ENCODE data around the gene HOXC12.

The HOXC12 gene

DNA sequence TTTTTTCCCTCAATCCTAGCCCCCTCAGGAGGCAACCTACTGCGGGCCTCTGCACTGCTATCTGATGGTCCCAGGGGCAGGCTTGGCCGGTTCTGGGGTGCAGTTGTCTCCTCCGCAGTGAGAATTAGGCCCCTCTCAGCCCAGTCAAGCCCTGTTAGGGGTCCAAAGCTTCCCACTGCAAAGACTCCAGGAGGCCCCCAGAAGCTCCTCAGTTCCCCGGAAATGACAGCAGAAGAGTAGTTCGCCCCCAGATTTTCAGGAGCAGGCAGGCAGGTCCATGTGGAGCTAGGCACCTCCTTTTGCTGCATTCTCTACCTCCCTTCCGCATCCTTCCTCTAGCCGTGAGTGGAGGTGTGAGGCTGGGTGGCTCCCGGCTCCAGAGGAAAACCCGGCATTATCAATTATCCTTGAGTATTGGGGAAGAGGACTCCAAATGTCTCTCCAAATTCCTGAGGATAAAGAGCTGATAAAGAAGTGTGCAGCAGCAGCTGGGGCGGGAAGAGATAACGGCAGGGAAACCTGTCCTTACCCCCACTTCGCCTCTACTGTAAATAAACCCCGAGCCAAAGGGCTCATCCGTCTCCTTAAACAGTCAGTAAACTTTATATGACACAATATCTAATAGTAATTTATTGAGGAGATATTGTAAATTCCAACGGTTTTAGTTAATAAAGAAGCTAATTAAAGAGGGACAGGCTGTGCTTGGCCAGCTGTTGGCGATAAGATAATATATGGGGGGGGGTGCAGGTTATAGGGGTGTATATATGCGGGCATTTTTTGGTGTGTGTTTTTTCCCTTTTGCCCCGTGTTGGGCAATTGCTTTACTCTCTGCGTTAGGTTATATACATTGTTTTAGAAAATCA, 641 bp upstream of the HOXC12 start:
- H3K27ac ChIP-seq (ENCODE audit: poor library complexity, severe bottlenecking), result no peak overlapping the region
- no peak for DNase-seq (ENCODE audit: low spot score)
- H3K4me1 ChIP-seq (ENCODE audit: insufficient read depth, poor library complexity, severe bottlenecking), result no peaks in the 10 kb centered on the region
- no peak overlapping the region for H3K4me3 ChIP-seq (ENCODE audit: severe bottlenecking)
- no peak for ATAC-seq (ENCODE audit: low read depth)
- TF ChIP-seq, protein P1, sequence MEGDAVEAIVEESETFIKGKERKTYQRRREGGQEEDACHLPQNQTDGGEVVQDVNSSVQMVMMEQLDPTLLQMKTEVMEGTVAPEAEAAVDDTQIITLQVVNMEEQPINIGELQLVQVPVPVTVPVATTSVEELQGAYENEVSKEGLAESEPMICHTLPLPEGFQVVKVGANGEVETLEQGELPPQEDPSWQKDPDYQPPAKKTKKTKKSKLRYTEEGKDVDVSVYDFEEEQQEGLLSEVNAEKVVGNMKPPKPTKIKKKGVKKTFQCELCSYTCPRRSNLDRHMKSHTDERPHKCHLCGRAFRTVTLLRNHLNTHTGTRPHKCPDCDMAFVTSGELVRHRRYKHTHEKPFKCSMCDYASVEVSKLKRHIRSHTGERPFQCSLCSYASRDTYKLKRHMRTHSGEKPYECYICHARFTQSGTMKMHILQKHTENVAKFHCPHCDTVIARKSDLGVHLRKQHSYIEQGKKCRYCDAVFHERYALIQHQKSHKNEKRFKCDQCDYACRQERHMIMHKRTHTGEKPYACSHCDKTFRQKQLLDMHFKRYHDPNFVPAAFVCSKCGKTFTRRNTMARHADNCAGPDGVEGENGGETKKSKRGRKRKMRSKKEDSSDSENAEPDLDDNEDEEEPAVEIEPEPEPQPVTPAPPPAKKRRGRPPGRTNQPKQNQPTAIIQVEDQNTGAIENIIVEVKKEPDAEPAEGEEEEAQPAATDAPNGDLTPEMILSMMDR (IDR thresholded peaks at IDR 0.05; ENCODE audit: poor library complexity, severe bottlenecking), result no peak
- H3K9me3 ChIP-seq (ENCODE audit: severe bottlenecking), result no peaks in the 10 kb centered on the region
- H3K36me3 ChIP-seq (ENCODE audit: low read depth), result no peaks in the 10 kb centered on the region
- H3K27me3 ChIP-seq (ENCODE audit: insufficient read depth, poor library complexity, severe bottlenecking), result peaks cover 100% of the 10 kb centered on the region

DNA sequence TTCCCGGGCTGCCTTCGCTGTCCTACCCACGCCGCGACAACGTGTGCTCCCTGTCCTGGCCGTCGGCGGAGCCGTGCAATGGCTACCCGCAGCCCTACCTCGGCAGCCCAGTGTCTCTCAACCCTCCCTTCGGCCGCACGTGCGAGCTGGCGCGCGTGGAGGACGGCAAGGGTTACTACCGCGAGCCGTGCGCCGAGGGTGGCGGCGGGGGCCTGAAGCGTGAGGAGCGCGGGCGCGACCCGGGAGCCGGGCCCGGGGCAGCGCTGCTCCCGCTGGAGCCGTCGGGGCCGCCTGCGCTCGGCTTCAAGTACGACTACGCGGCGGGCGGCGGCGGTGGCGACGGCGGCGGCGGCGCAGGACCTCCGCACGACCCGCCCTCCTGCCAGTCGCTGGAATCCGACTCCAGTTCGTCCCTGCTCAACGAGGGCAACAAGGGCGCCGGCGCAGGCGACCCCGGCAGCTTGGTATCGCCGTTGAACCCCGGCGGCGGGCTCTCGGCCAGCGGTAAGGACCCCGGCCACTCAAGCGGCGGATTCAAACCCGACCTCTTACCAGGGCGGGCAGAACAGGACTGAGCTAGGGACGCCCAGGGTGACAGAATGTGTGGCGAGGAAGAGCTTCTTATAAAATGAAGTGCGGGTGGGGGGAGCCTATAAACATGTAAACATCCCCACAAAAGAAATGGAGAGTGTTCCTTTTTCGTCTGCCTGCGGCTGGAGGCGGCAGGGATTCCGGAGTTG, 503 bp downstream of the HOXC12 start:
- H3K27ac ChIP-seq (ENCODE audit: poor library complexity, severe bottlenecking), result no peak overlapping the region
- no peaks in the 10 kb centered on the region for H3K36me3 ChIP-seq (ENCODE audit: low read depth)
- H3K27me3 ChIP-seq (ENCODE audit: insufficient read depth, poor library complexity, severe bottlenecking), result peaks cover 100% of the 10 kb centered on the region
- peak; percentile 39 for DNase-seq (ENCODE audit: low spot score)
- peak overlapping the region; percentile 13 for H3K4me3 ChIP-seq (ENCODE audit: severe bottlenecking)
- no peaks in the 10 kb centered on the region for H3K9me3 ChIP-seq (ENCODE audit: severe bottlenecking)
- ATAC-seq (ENCODE audit: low read depth), result 0 out of 3 replicates have a peak, but pooled peaks have one; percentile 6
- TF ChIP-seq, protein P1 (IDR thresholded peaks at IDR 0.05; ENCODE audit: poor library complexity, severe bottlenecking), result no peak
- no peaks in the 10 kb centered on the region for H3K4me1 ChIP-seq (ENCODE audit: insufficient read depth, poor library complexity, severe bottlenecking)

DNA sequence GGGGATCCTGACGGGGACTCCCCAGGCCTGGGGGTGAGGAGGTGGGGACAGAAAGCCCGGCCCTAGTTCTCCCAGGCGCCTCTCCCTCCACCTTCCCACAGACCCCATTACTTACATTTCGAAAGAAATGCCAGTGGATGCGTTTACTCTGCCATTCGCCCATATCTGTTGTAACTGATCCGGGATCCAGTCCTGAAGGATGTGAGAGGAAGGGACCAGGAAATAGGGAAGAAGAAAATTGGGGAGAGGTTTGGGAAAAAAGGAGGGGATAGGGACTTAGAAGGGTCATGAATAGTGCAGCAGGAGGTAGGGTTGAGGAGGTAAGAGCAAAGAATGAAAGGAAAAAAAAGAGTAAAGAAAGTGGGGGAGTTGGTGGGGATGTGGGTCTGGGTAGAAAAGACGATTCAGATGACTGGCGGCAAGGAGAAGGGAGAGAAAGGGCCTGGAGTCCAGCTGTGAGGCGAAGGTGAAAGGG, 1.1 kb downstream of the HOXC12 start:
- TF ChIP-seq, protein P1 (IDR thresholded peaks at IDR 0.05; ENCODE audit: poor library complexity, severe bottlenecking), result no peak
- Histone ChIP-seq H3K27me3 (ENCODE audit: insufficient read depth, poor library complexity, severe bottlenecking) (peaks cover 100% of the 10 kb centered on the region), H3K9me3 (ENCODE audit: severe bottlenecking) (no peaks in the 10 kb centered on the region), H3K4me1 (ENCODE audit: insufficient read depth, poor library complexity, severe bottlenecking) (no peaks in the 10 kb centered on the region), H3K27ac (ENCODE audit: poor library complexity, severe bottlenecking) (no peak overlapping the region), H3K36me3 (ENCODE audit: low read depth) (no peaks in the 10 kb centered on the region), H3K4me3 (ENCODE audit: severe bottlenecking) (no peak overlapping the region)
- no peak for DNase-seq (ENCODE audit: low spot score)
- no peak for ATAC-seq (ENCODE audit: low read depth)

DNA sequence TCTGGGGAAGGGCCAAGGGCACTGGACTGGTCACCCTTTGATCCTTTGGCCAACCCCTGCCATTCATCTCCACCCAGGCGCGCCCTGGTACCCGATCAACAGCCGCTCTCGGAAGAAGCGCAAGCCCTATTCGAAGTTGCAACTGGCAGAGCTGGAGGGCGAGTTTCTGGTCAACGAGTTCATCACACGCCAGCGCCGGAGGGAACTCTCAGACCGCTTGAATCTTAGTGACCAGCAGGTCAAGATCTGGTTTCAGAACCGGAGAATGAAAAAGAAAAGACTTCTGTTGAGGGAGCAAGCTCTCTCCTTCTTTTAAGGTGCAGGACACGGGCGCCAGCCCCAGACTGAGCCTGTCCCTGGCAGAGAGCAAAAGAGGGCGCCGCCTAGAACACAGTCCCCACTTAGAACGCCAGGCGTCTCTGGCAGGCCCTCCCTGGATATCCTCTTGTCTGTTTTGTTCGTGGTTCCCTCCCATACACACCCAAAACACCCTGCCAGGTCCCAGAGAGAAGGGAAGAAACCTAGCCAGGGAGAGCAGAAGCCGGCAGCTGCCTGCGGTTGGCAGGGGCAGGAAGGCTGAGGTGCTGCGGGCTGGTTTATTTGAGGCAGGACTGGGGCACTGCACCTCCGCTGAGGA, 1.7 kb downstream of the HOXC12 start:
- DNase-seq (ENCODE audit: low spot score), result peak; percentile 45
- Histone ChIP-seq H3K9me3 (ENCODE audit: severe bottlenecking) (no peaks in the 10 kb centered on the region), H3K27me3 (ENCODE audit: insufficient read depth, poor library complexity, severe bottlenecking) (peaks cover 100% of the 10 kb centered on the region), H3K27ac (ENCODE audit: poor library complexity, severe bottlenecking) (no peak overlapping the region), H3K36me3 (ENCODE audit: low read depth) (no peaks in the 10 kb centered on the region), H3K4me3 (ENCODE audit: severe bottlenecking) (no peak overlapping the region), H3K4me1 (ENCODE audit: insufficient read depth, poor library complexity, severe bottlenecking) (no peaks in the 10 kb centered on the region)
- TF ChIP-seq, protein P1 (IDR thresholded peaks at IDR 0.05; ENCODE audit: poor library complexity, severe bottlenecking), result no peak
- ATAC-seq (ENCODE audit: low read depth), result 0 out of 3 replicates have a peak, but pooled peaks have one; percentile 26
